H1 (cell line): ENCODE data around the gene RAB34. TPM values are rescaled to one million over a fixed set of nuclear protein-coding genes. Genes with fewer than 3 reads are reported as not detected.

Experiments used
- JUND ChIP-seq: IDR thresholded peaks from 2 replicates; pipeline ENCODE4 v1.6.1; 2011; ENCODE audit warnings: mild to moderate bottlenecking, improper control_type of control experiment, low read length
- SRF ChIP-seq: IDR thresholded peaks from 2 replicates; pipeline ENCODE4 v1.6.1; 2011; ENCODE audit warnings: mild to moderate bottlenecking, low read depth, low read length, moderate library complexity
- polyA plus RNA-seq, 7 experiments: library from polyadenylated mRNA; depleted of rRNA in 3 of 7; stranded (reverse) in 5 of 7; unstranded in 2 of 7; fragments of >200 nt in 5 of 7; fragments of 200-250 nt in 2 of 7; gene quantifications; 1 replicate in 5 of 7; 2 replicates in 1 of 7; 4 replicates in 1 of 7; pipeline versions ENCODE4 v1.2.1 to v1.2.3, GENCODE V29; 2011 to 2013; ENCODE audit warnings: missing spikeins in 2 of 7, mixed read lengths in 2 of 7
- total RNA-seq: library from RNA; stranded (reverse); fragmentation: NEBNext Ultra II Directional; extraction: Animal tissue kit (Norgen Biotek cat#: 25700); gene quantifications from 2 replicates; pipeline ENCODE4 v1.2.1, GENCODE V29; 2021

RAB34 gene
- total and polyA plus RNA-seq, 2 of the 8 experiments (the other 6 are each of a cell fraction or from before 2014, with no cell fraction given), result 237 to 305 TPM

- TF ChIP-seq JUND (no peak), SRF (no peak)
- TF ChIP-seq, all 59 proteins: peak for 0
Observed at GRCh38 chr17:28693869-28694268, 23.8 kb downstream of the RAB34 start (continued).
